SK-N-MC (cell line): Measurements from ENCODE around the gene MLST8.

Experiments used
- EZH2 ChIP-seq: fragments of 200-600 bp; sonication (generic); IDR thresholded peaks from one replicate; pipeline ENCODE4 v1.6.1; 2017; ENCODE audit warnings: antibody characterized with exemption
- POLR2AphosphoS5 ChIP-seq: IDR thresholded peaks from 2 replicates; pipeline ENCODE4 v1.6.1; 2012; ENCODE audit warnings: mild to moderate bottlenecking, low read depth, low read length, borderline replicate concordance

- TF ChIP-seq EZH2 (no peak), POLR2AphosphoS5 (no peak)
Observed at GRCh38 chr16:2167068-2167638, 38.1 kb upstream of the MLST8 start.
